OCI-LY7 (cell line): ENCODE measurements around the gene PRR3. TPM values are rescaled to one million over a fixed set of nuclear protein-coding genes. Genes with fewer than 3 reads are reported as not detected.

Source experiments
- BruUV-seq: library from RNA; stranded (reverse); fragments of 400-500 nt; replicated peaks from 2 replicates; lab custom pipeline; 2021; lab: Mats Ljungman, UMichigan
- CTCF ChIA-PET: fragments of 300-600 bp; sonication (Branson Sonifier 250); formaldehyde crosslinking; loops from one replicate; lab custom pipeline; 2022; ENCODE audit warnings: antibody characterized with exemption; ENCODE audit not compliant: unreplicated experiment; lab: Charles Lee
- POLR2A ChIA-PET: fragments of 300-600 bp; sonication (Branson Sonifier 250); formaldehyde crosslinking; loops from one replicate; lab custom pipeline; 2022; ENCODE audit warnings: antibody characterized with exemption; lab: Charles Lee
- DNase-seq: peaks from one replicate; pipeline ENCODE4 v3.0.0-alpha.2; 2015; ENCODE audit warnings: low spot score
- H2AFZ ChIP-seq: fragments of 200-600 bp; sonication (generic), shearing (Covaris generic); 2 replicates; pipeline ENCODE4 v1.6.1; 2014; ENCODE audit warnings: mild to moderate bottlenecking, antibody characterized with exemption, low read length, moderate library complexity
- H3K27ac ChIP-seq: fragments of 200-600 bp; sonication (generic); 2 replicates; pipeline ENCODE4 v1.5.1; 2014; ENCODE audit warnings: mixed run types, low read depth, mild to moderate bottlenecking, moderate library complexity, low read length, inconsistent platforms; ENCODE audit not compliant: poor library complexity, severe bottlenecking
- H3K36me3 ChIP-seq: fragments of 200-600 bp; sonication (generic); 2 replicates; pipeline ENCODE4 v1.6.1; 2014; ENCODE audit warnings: mild to moderate bottlenecking, antibody characterized with exemption, low read length, moderate library complexity, mixed read lengths; ENCODE audit not compliant: insufficient read depth
- H3K4me1 ChIP-seq: fragments of 200-600 bp; sonication (generic); 2 replicates; pipeline ENCODE4 v1.5.1; 2014; ENCODE audit warnings: mild to moderate bottlenecking, low read length; ENCODE audit not compliant: insufficient read depth, poor library complexity, severe bottlenecking
- H3K4me2 ChIP-seq: fragments of 200-600 bp; sonication (generic); 2 replicates; pipeline ENCODE4 v1.6.1; 2014; ENCODE audit warnings: mild to moderate bottlenecking, low read length
- H3K4me3 ChIP-seq: fragments of 200-600 bp; sonication (generic); 2 replicates; pipeline ENCODE4 v1.5.1; 2014; ENCODE audit warnings: mild to moderate bottlenecking, low read depth, low read length; ENCODE audit not compliant: poor library complexity, severe bottlenecking
- H3K79me2 ChIP-seq: fragments of 200-600 bp; sonication (generic); 2 replicates; pipeline ENCODE4 v1.6.1; 2016; ENCODE audit warnings: low read depth, mild to moderate bottlenecking, low read length, moderate library complexity, mixed read lengths; ENCODE audit not compliant: insufficient read depth
- H3K9me2 ChIP-seq: fragments of 200-600 bp; sonication (generic); 2 replicates; pipeline ENCODE4 v1.6.1; 2016; ENCODE audit warnings: mild to moderate bottlenecking, low read length, mixed read lengths; ENCODE audit not compliant: insufficient read depth
- H3K9me3 ChIP-seq: fragments of 200-600 bp; sonication (generic); 2 replicates; pipeline ENCODE4 v1.6.1; 2014; ENCODE audit warnings: mild to moderate bottlenecking, mixed run types, low read length, mixed read lengths
- H4K20me1 ChIP-seq: fragments of 200-600 bp; sonication (generic); 2 replicates; pipeline ENCODE4 v1.6.1; 2014; ENCODE audit warnings: mild to moderate bottlenecking, antibody characterized with exemption, low read length, moderate library complexity, mixed read lengths; ENCODE audit not compliant: insufficient read depth
- CTCF ChIP-seq: fragments of 200-600 bp; sonication (generic); conservative IDR thresholded peaks from 2 replicates; pipeline ENCODE4 v1.5.1; 2014; ENCODE audit warnings: mild to moderate bottlenecking, antibody characterized with exemption, low read length, moderate library complexity, mixed read lengths
- EZH2phosphoT487 ChIP-seq: fragments of 200-600 bp; sonication (generic); IDR thresholded peaks from 2 replicates; pipeline ENCODE4 v1.6.1; 2018; ENCODE audit warnings: low read depth, borderline replicate concordance, mild to moderate bottlenecking, mixed run types, antibody characterized with exemption, low read length, moderate library complexity, mixed read lengths
- intact Hi-C: fragments of 100-400 bp; cut with micrococcal nuclease; formaldehyde crosslinking; loops from one replicate; pipeline ENCODE4 v1.10.0; 2022; ENCODE audit not compliant: unreplicated experiment
- total RNA-seq, 2 experiments: library from RNA; depleted of rRNA in 1 of 2; stranded (reverse); fragments of >200 nt in 1 of 2; shearing (Covaris generic) in 1 of 2; gene quantifications; 2 replicates each; pipeline ENCODE4 v1.2.3, GENCODE V29; 2014 to 2022

PRR3 gene
- total RNA-seq, 2 experiments from 2014 or later, result 25.2 to 34.9 TPM

- H3K36me3 ChIP-seq, result peaks cover 30% of the 10 kb centered on the region
- ChIA-PET CTCF (interaction anchor here (0.6 to 1.6 kb wide), 6 partner anchors 9 to 143 kb away, joined by 3 to 7 read pairs (median 4); no protein-coding TSS in a partner anchor), POLR2A (interaction anchor here (0.7 to 1.4 kb wide), 4 partner anchors 38 to 74 kb away, joined by 3 to 5 read pairs (median 3); no protein-coding TSS in a partner anchor)
- H3K79me2 ChIP-seq, result no peaks in the 10 kb centered on the region
- BruUV-seq, result no TSS peak
- H2AFZ ChIP-seq, result peak overlapping the region; percentile 37; the same call in 1 of the 2 replicates
- H3K4me2 ChIP-seq, result peak overlapping the region; percentile 64
- peak; percentile 87 for DNase-seq
- H3K9me3 ChIP-seq, result no peaks in the 10 kb centered on the region
- H3K4me1 ChIP-seq, result peaks cover 15% of the 10 kb centered on the region
- peak overlapping the region; percentile 46 for H3K4me3 ChIP-seq
- intact Hi-C loops, result loop anchor here (1.0 to 5.0 kb wide), 4 partner anchors 55 to 191 kb away; partner anchors contain the start of gene DHX16
- H3K9me2 ChIP-seq, result no peaks in the 10 kb centered on the region
- TF ChIP-seq EZH2phosphoT487 (no peak), CTCF (peak; percentile 100)
- H4K20me1 ChIP-seq, result no peaks in the 10 kb centered on the region
- peak overlapping the region; percentile 20 for H3K27ac ChIP-seq
Measured at GRCh38 chr6:30541515-30542403, 15.3 kb upstream of the PRR3 start.

- CTCF ChIA-PET, result interaction anchor here (1.6 kb wide), 1 partner anchor 60 kb away, joined by 7 read pairs; no protein-coding TSS in a partner anchor
- Histone ChIP-seq H2AFZ (peak overlapping the region; percentile 37; the same call in 1 of the 2 replicates), H3K27ac (peak overlapping the region; percentile 20), H3K4me1 (peaks cover 15% of the 10 kb centered on the region), H3K79me2 (no peaks in the 10 kb centered on the region), H4K20me1 (no peaks in the 10 kb centered on the region), H3K4me3 (peak overlapping the region; percentile 46), H3K36me3 (peaks cover 36% of the 10 kb centered on the region), H3K4me2 (peak overlapping the region; percentile 64), H3K9me3 (no peaks in the 10 kb centered on the region), H3K9me2 (no peaks in the 10 kb centered on the region)
- POLR2A ChIA-PET, result interaction anchor here (0.7 to 1.3 kb wide), 2 partner anchors 38 to 73 kb away, joined by 3 read pairs; no protein-coding TSS in a partner anchor
- BruUV-seq, result no TSS peak
- intact Hi-C loops, result loop anchor here (5.0 kb wide), 2 partner anchors 130 to 190 kb away; partner anchors contain the start of gene DHX16
- peak; percentile 61 for DNase-seq
- TF ChIP-seq CTCF (no peak), EZH2phosphoT487 (no peak)
Measured at GRCh38 chr6:30542404-30542725, 14.7 kb upstream of the PRR3 start.
